Neural cell (in vitro differentiated cells): Measurements from ENCODE around the gene NAA35. TPM values are rescaled to one million over a fixed set of nuclear protein-coding genes. Genes with fewer than 3 reads are reported as not detected.

Experiments
- H2AFZ ChIP-seq: fragments of 200-600, 300-800 bp; sonication (generic), shearing (Covaris generic); 2 replicates; pipeline ENCODE4 v1.6.0; 2014; ENCODE audit warnings: low read depth, mild to moderate bottlenecking, antibody characterized with exemption, low read length, moderate library complexity
- H3F3A ChIP-seq: fragments of 200-600 bp; shearing (Covaris generic); 2 replicates; pipeline ENCODE4 v1.6.1; 2016; ENCODE audit warnings: mild to moderate bottlenecking, moderate library complexity, mixed read lengths, antibody characterized with exemption, low read length; ENCODE audit not compliant: insufficient read depth, poor library complexity, severe bottlenecking
- H3K27ac ChIP-seq: fragments of 200-600, 300-800 bp; sonication (generic), shearing (Covaris generic); 2 replicates; pipeline ENCODE4 v1.5.1; 2014; ENCODE audit warnings: mild to moderate bottlenecking, low read length, moderate library complexity
- H3K27me3 ChIP-seq: fragments of 300-800, 200-600 bp; sonication (generic), shearing (Covaris generic); 2 replicates; pipeline ENCODE4 v1.6.0; 2014; ENCODE audit warnings: mild to moderate bottlenecking, low read depth, low read length, moderate library complexity; ENCODE audit not compliant: insufficient read depth
- H3K36me3 ChIP-seq: fragments of 300-800, 200-600 bp; sonication (generic), shearing (Covaris generic); 2 replicates; pipeline ENCODE4 v1.5.1; 2014; ENCODE audit warnings: mild to moderate bottlenecking, antibody characterized with exemption, low read length, moderate library complexity; ENCODE audit not compliant: insufficient read depth
- H3K4me2 ChIP-seq: fragments of 300-800, 200-600 bp; sonication (generic), shearing (Covaris generic); 2 replicates; pipeline ENCODE4 v1.6.0; 2014; ENCODE audit warnings: mild to moderate bottlenecking, low read length
- H3K4me3 ChIP-seq: fragments of 300-800, 200-600 bp; sonication (generic), shearing (Covaris generic); 2 replicates; pipeline ENCODE4 v1.5.1; 2014; ENCODE audit warnings: mild to moderate bottlenecking, low read length, moderate library complexity
- H3K79me2 ChIP-seq: fragments of 200-600 bp; shearing (Covaris generic); replicated peaks from 2 replicates; pipeline ENCODE4 v1.6.0; 2014; ENCODE audit warnings: mild to moderate bottlenecking, low read length, moderate library complexity; ENCODE audit not compliant: insufficient read depth
- H3K9ac ChIP-seq: fragments of 300-800, 200-600 bp; sonication (generic), shearing (Covaris generic); 2 replicates; pipeline ENCODE4 v1.6.1; 2016; ENCODE audit warnings: mild to moderate bottlenecking, low read length, mixed read lengths
- H3K9me2 ChIP-seq: fragments of 200-600 bp; shearing (Covaris generic); 2 replicates; pipeline ENCODE4 v1.6.1; 2016; ENCODE audit warnings: mild to moderate bottlenecking, low read length, mixed read lengths; ENCODE audit not compliant: insufficient read depth
- H3K9me3 ChIP-seq: fragments of 200-600, 300-800 bp; sonication (generic), shearing (Covaris generic); 2 replicates; pipeline ENCODE4 v1.6.1; 2016; ENCODE audit warnings: mild to moderate bottlenecking, mixed run types, low read length, moderate library complexity, mixed read lengths
- H4K20me1 ChIP-seq: fragments of 200-600 bp; shearing (Covaris generic); 2 replicates; pipeline ENCODE4 v1.6.1; 2016; ENCODE audit warnings: mild to moderate bottlenecking, mixed run types; ENCODE audit not compliant: insufficient read depth
- CTCF ChIP-seq: fragments of 450-650 bp; IDR thresholded peaks from 2 replicates; pipeline ENCODE4 v1.5.1; 2014; ENCODE audit warnings: antibody characterized with exemption, mild to moderate bottlenecking, moderate library complexity; ENCODE audit not compliant: poor library complexity, severe bottlenecking
- EP300 ChIP-seq: fragments of 450-650 bp; conservative IDR thresholded peaks from 2 replicates; pipeline ENCODE4 v1.6.1; 2014; ENCODE audit warnings: antibody characterized with exemption, mild to moderate bottlenecking, moderate library complexity; ENCODE audit not compliant: poor library complexity, severe bottlenecking
- EZH2 ChIP-seq: fragments of 200-600, 300-800 bp; shearing (Covaris generic), sonication (generic); IDR thresholded peaks from 2 replicates; pipeline ENCODE4 v1.6.1; 2014; ENCODE audit warnings: antibody characterized with exemption, low read length, borderline replicate concordance, mild to moderate bottlenecking; ENCODE audit not compliant: insufficient read depth, poor library complexity, severe bottlenecking
- MXI1 ChIP-seq: fragments of 450-650 bp; conservative IDR thresholded peaks from 2 replicates; pipeline ENCODE4 v1.6.1; 2014; ENCODE audit warnings: antibody characterized with exemption, mild to moderate bottlenecking; ENCODE audit not compliant: poor library complexity, severe bottlenecking
- POLR2AphosphoS5 ChIP-seq: IDR thresholded peaks from 2 replicates; pipeline ENCODE4 v1.6.1; 2012
- RAD21 ChIP-seq: fragments of 450-650 bp; conservative IDR thresholded peaks from 2 replicates; pipeline ENCODE4 v1.6.1; 2014; ENCODE audit warnings: antibody characterized with exemption, mild to moderate bottlenecking, moderate library complexity
- REST ChIP-seq: IDR thresholded peaks from 2 replicates; pipeline ENCODE4 v1.6.1; 2012; ENCODE audit warnings: borderline replicate concordance
- SMC3 ChIP-seq: fragments of 450-650 bp; conservative IDR thresholded peaks from 2 replicates; pipeline ENCODE4 v1.6.1; 2014; ENCODE audit warnings: antibody characterized with exemption, mild to moderate bottlenecking, moderate library complexity; ENCODE audit not compliant: poor library complexity
- TAF1 ChIP-seq: IDR thresholded peaks from 2 replicates; pipeline ENCODE4 v1.6.1; 2012; ENCODE audit warnings: low read depth
- polyA plus RNA-seq: library from polyadenylated mRNA; depleted of rRNA; stranded (reverse); fragments of >200 nt; gene quantifications from 2 replicates; pipeline ENCODE4 v1.2.3, GENCODE V29; 2014

Gene NAA35
- polyA plus RNA-seq, 1 donor from 2014 or later = 26.0 TPM

- TF ChIP-seq MXI1 = no peak
- TF ChIP-seq RAD21 = no peak
- TF ChIP-seq EP300 = no peak
- no peak for TF ChIP-seq REST
- TF ChIP-seq EZH2 = no peak
- TF ChIP-seq POLR2AphosphoS5 = no peak
- no peak for TF ChIP-seq CTCF
- no peak for TF ChIP-seq TAF1
- TF ChIP-seq SMC3 = no peak
- Histone ChIP-seq H3K27ac (no peak overlapping the region), H3F3A (no peaks in the 10 kb centered on the region), H4K20me1 (no peaks in the 10 kb centered on the region), H3K4me3 (no peak overlapping the region), H3K79me2 (no peaks in the 10 kb centered on the region), H3K9ac (no peak overlapping the region), H3K9me3 (no peaks in the 10 kb centered on the region), H3K27me3 (no peaks in the 10 kb centered on the region), H3K36me3 (peaks cover 8% of the 10 kb centered on the region), H3K4me2 (no peak overlapping the region), H2AFZ (no peak overlapping the region), H3K9me2 (no peaks in the 10 kb centered on the region)
Observed at GRCh38 chr9:86020731-86021130, 79.8 kb downstream of the NAA35 start.

GRCh38 chr9:86021166-86021565 is 80.2 kb downstream of the NAA35 start:
- Histone ChIP-seq H4K20me1 (no peaks in the 10 kb centered on the region), H3K9me3 (no peaks in the 10 kb centered on the region), H3F3A (no peaks in the 10 kb centered on the region), H3K27me3 (no peaks in the 10 kb centered on the region), H3K4me3 (no peak overlapping the region), H3K4me2 (no peak overlapping the region), H3K9me2 (no peaks in the 10 kb centered on the region), H3K9ac (no peak overlapping the region), H2AFZ (no peak overlapping the region), H3K36me3 (peaks cover 10% of the 10 kb centered on the region), H3K27ac (no peak overlapping the region), H3K79me2 (no peaks in the 10 kb centered on the region)
- TF ChIP-seq TAF1 (no peak), EP300 (no peak), CTCF (no peak), POLR2AphosphoS5 (no peak), SMC3 (no peak), MXI1 (no peak), RAD21 (no peak), EZH2 (no peak), REST (no peak)
